GM21526 (cell line): Measurements from ENCODE around the gene CEP250.
"Not testable (repeated sequence)": the region's sequence is repeated elsewhere in the genome, so short reads cannot be mapped to it uniquely, and the experiment has no call there.

Source experiments
- ATAC-seq: cut with Tn5 transposase; IDR thresholded peaks from one replicate; pipeline ENCODE4 v1.9.1; 2021; ENCODE audit warnings: moderate library complexity; ENCODE audit not compliant: unreplicated experiment, low FRiP score

CEP250 gene

GRCh38 chr20:35517767-35518166 lies 62.4 kb downstream of the CEP250 start:
- ATAC-seq = not testable (repeated sequence)

DNA sequence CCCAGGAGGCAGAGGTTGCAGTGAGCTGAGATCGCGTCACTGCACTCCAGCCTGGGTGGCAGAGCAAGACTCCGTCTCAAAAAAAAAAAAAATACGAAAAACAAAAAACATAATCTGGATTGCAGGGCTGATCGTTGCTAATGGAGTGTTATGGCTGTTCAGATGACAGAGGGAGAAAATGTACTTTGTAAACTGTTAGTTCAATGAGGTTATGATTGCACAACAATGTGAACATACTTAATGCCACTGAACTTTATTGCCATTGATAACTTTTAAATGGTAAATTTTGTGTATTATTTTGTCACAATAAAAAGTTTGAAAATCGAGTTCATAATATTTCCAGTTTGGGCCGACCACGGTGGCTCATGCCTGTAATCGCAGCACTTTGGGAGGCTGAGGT lies 63.6 kb downstream of the CEP250 start:
- no peak for ATAC-seq

DNA sequence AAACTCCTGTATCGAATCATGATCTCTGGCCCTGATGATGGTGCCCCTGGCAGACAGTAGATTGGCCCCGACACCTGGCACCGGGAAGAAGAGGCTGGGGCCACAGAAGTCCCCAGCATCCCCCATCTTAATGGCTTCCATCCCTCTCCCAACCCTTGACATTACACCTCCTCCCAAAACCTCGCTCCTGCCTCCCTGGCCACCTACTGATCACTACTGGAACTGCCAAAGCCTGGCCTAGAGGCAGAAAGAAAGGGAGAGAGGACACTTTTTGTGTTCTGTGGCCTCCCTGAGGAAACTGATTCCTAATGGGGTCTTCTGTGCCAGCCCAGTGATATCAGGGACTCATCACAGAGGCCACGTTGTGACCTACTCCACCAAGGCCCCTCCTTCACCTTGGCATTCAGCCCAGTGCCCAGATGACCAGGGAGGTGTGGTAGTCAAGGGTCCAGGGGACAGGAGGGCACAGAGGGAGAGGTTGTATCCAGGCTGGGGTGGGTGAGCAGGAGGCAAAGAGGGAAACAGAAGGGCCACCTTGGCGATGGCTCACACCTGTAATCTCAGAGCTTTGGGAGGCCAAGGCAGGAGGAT lies 68.0 kb downstream of the CEP250 start:
- no peak for ATAC-seq

DNA sequence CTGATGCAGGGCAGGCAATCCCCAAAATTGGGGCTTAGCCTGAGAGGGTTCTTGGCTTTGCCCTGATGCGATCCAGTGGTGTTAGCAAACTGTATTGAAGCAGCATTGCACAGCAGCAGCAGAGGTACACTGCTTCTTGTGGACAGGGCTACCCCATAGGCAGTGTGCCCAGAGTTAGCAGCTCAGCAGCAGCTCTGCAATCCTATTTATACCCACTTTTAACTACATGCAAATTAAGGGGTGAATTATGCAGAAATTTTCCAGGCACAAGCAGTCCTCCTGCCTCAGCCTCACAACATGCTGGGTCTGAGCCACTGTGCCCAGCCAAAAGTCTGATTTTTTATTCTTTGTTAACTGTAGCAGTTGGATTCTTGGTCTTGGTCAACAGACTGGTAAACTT lies 70.2 kb downstream of the CEP250 start:
- ATAC-seq = no peak

- no peak for ATAC-seq
Measured at GRCh38 chr20:35527122-35527769, 71.8 kb downstream of the CEP250 start.

GRCh38 chr20:35529552-35529951 lies 74.2 kb downstream of the CEP250 start, which contains the start of gene C20orf173:
Gene C20orf173, minus strand, starts transcription at chr20:35529652. Its CDS starts 279 bp downstream, at chr20:35529373.
- no peak for ATAC-seq

- no peak for ATAC-seq
Measured at GRCh38 chr20:35539756-35540212, 84.4 kb downstream of the CEP250 start.

DNA sequence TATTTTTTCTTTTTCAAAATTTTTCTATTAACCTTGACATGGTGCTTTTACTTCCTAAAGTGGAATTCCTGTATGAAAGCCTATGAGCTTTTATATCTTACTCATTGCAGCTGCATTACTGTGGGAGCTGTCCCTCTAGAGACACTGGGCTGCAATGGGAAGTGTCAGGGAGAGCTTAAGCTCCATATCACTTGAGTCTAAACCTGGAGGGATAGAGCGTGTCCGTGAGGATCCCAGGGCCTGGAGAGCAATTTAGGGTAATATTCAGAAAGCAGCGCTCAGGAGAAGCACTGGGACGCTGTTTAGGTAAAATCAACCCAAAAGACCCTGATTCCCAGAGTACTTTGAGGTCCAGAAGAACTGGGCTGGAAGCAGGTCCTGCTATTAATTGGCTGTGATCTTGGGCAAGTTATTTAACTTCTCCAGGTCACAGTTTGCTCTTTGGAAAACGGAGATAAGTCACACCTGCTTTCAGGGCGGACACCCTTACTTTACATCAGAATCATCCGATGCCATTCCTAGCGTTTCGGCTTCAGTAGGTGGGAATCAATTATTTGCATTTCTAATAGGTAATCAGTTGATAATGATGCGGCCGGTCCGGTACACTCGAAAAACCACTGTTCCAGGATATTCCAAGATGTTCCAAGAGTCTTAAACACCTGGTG lies 85.9 kb downstream of the CEP250 start:
- no peak for ATAC-seq

GRCh38 chr20:35541783-35542662 lies 86.6 kb downstream of the CEP250 start, which contains the start of gene ERGIC3:
Gene ERGIC3, plus strand, starts transcription at chr20:35542078. Its CDS starts 20 bp downstream, at chr20:35542098.
- ATAC-seq = peak; percentile 90

GRCh38 chr20:35542990-35543389 lies 87.6 kb downstream of the CEP250 start:
- no peak for ATAC-seq

- ATAC-seq = no peak
Measured at GRCh38 chr20:35544436-35544835, 89.0 kb downstream of the CEP250 start.

- not testable (repeated sequence) for ATAC-seq
Measured at GRCh38 chr20:35544941-35545340, 89.5 kb downstream of the CEP250 start.

GRCh38 chr20:35546127-35546526 lies 90.7 kb downstream of the CEP250 start:
- ATAC-seq = no peak

DNA sequence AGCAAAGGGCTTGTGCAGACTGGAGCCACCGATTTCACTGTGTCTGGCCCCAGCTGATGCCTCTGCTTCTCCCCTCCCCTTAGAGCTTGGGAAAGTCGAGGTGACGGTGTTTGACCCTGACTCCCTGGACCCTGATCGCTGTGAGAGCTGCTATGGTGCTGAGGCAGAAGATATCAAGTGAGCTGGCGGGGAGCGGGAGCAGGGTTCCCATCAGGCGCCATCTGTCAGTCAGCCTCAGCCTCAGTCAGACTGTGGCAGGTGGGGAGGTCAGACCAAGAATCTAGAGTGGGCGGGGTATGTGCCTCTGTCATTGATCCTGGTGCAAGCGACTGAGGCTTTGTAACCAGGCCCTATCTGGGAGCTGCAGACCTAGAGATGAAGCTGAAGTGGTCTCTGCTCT lies 91.9 kb downstream of the CEP250 start:
- ATAC-seq = no peak

- no peak for ATAC-seq
Measured at GRCh38 chr20:35551503-35551902, 96.1 kb downstream of the CEP250 start.

GRCh38 chr20:35552914-35553313 lies 97.5 kb downstream of the CEP250 start:
- no peak for ATAC-seq

DNA sequence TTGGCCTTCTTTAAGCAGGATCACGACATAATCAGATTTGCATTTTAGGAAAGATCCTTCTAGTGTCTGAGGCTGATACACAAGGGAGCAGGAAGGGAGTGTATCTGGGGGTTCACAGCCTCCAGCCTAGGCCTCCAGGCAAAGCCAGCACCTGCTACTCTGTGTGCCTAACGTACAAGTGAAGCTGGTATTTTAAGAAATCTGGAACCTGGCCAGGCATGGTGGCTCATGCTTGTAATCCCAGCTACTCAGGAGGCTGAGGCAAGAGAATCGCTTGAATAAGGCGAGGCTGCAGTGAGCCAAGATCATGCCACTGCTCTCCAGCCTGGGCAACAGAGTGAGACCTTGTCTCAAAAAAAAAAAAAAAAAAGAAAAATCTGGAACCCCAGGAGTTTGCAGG lies 100.1 kb downstream of the CEP250 start:
- ATAC-seq = not testable (repeated sequence)

GRCh38 chr20:35555951-35556645 lies 100.7 kb downstream of the CEP250 start:
- ATAC-seq = no peak

GRCh38 chr20:35556871-35557270 lies 101.5 kb downstream of the CEP250 start:
- no peak for ATAC-seq

DNA sequence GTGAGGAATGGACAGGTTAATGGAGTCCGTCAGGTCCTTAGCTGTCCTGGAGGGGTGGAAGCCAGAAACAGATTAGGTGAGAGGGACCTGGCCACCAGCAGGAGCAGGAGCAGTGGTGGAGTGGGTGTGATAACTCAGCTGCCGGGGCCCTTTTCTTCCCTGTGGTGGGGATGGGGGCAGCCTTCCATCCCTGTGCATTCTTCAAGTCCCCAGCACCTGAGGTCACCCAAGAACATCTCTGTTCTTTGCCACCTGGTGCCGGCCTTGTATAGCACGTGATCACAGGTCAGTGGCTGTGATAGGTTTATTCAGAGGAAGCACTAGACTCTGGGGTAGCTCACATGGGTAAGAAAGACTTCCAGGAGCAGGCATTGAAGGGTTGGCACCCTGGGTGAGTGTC lies 103.1 kb downstream of the CEP250 start:
- no peak for ATAC-seq
